GM18951 (cell line): ENCODE data around the gene GREB1L.
"Not testable (repeated sequence)": the region's sequence is repeated elsewhere in the genome, so short reads cannot be mapped to it uniquely, and the experiment has no call there.

Source experiments
- POLR2A ChIP-seq: IDR thresholded peaks from 4 replicates; pipeline ENCODE4 v1.6.1; 2011; ENCODE audit warnings: mild to moderate bottlenecking; ENCODE audit not compliant: insufficient read length, insufficient read depth; ENCODE audit errors: extremely low read depth
- in situ Hi-C: fragments of 300-500 bp; cut with MboI; formaldehyde crosslinking; loops from one replicate; pipeline ENCODE4 v1.12.0; 2022; ENCODE audit warnings: low sequenced_read_pairs, mixed read lengths, inconsistent platforms; ENCODE audit not compliant: unreplicated experiment

The GREB1L gene

GRCh38 chr18:21242141-21242779 lies at the start of gene GREB1L:
TSS of gene GREB1L (plus strand) at chr18:21242232. CDS start at chr18:21383519, 141,287 bp downstream.
- no peak for TF ChIP-seq POLR2A
- in situ Hi-C loops: no loop called here

GRCh38 chr18:21192308-21192624 lies 49.8 kb upstream of the GREB1L start:
- TF ChIP-seq POLR2A: no peak
- in situ Hi-C loops: loop anchor here (25.0 kb wide), 1 partner anchor 1370 kb away; no protein-coding TSS in a partner anchor

- in situ Hi-C loops: loop anchor here (25.0 kb wide), 1 partner anchor 1367 kb away; no protein-coding TSS in a partner anchor
- no peak for TF ChIP-seq POLR2A
These were observed 46.9 kb upstream of the GREB1L start for GRCh38 chr18:21194871-21195771.

- no peak for TF ChIP-seq POLR2A
- in situ Hi-C loops: loop anchor here (25.0 kb wide), 1 partner anchor 1366 kb away; no protein-coding TSS in a partner anchor
These were observed 45.6 kb upstream of the GREB1L start for GRCh38 chr18:21196426-21196825.

GRCh38 chr18:21203126-21203525 lies 38.9 kb upstream of the GREB1L start:
- no peak for TF ChIP-seq POLR2A

GRCh38 chr18:21203542-21204241 lies 38.3 kb upstream of the GREB1L start:
- in situ Hi-C loops: no loop called here
- no peak for TF ChIP-seq POLR2A

More at GRCh38 chr18:21203126-21203525, 38.9 kb upstream of the GREB1L start:
- in situ Hi-C loops: no loop called here

- in situ Hi-C loops: no loop called here
- no peak for TF ChIP-seq POLR2A
These were observed 36.3 kb upstream of the GREB1L start for GRCh38 chr18:21205695-21206094.

- no peak for TF ChIP-seq POLR2A
- in situ Hi-C loops: no loop called here
These were observed 31.8 kb upstream of the GREB1L start for GRCh38 chr18:21210278-21210677.

GRCh38 chr18:21210784-21211183 lies 31.2 kb upstream of the GREB1L start:
- in situ Hi-C loops: no loop called here
- TF ChIP-seq POLR2A: no peak

GRCh38 chr18:21214409-21214808 lies 27.6 kb upstream of the GREB1L start:
- in situ Hi-C loops: not testable (repeated sequence)

GRCh38 chr18:21215490-21215889 lies 26.5 kb upstream of the GREB1L start:
- in situ Hi-C loops: no loop called here
- TF ChIP-seq POLR2A: no peak

- no peak for TF ChIP-seq POLR2A
- in situ Hi-C loops: no loop called here
These were observed 23.2 kb upstream of the GREB1L start for GRCh38 chr18:21218862-21219261.

GRCh38 chr18:21230436-21230835 lies 11.6 kb upstream of the GREB1L start:
- no peak for TF ChIP-seq POLR2A
- in situ Hi-C loops: no loop called here

- no peak for TF ChIP-seq POLR2A
- in situ Hi-C loops: no loop called here
These were observed 557 bp upstream of the GREB1L start for GRCh38 chr18:21241301-21242048.
